AML-193 (cell line): ENCODE measurements around the gene MTUS2.
A peak's percentile ranks its signal among the peaks of the same experiment; 100 is the strongest.

Source experiments
- DNase-seq, 2 experiments: peaks; one replicate each; lab custom pipeline; 2025; lab: John Stamatoyannopoulos, UW

MTUS2 gene

DNA sequence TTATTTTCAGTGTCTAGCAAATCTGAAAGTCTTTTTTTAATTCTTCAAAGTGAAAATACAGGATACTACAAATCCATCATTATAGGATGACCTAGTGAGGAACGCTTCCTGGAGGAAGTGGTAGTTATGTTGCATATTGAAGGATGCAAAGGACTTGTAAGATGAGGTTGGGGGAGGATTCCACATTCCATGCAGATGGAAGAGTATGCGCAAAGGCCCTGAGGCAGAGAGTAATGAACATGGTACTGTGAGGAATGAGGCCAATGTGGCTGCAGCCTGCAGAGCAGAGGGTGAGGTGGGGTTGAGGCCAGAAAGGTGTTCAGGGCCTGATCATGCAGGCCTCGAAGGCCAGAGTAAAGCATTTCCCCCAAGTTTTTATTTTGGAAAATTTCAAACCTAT, 202.8 kb downstream of the MTUS2 start:
- no peak for DNase-seq

DNA sequence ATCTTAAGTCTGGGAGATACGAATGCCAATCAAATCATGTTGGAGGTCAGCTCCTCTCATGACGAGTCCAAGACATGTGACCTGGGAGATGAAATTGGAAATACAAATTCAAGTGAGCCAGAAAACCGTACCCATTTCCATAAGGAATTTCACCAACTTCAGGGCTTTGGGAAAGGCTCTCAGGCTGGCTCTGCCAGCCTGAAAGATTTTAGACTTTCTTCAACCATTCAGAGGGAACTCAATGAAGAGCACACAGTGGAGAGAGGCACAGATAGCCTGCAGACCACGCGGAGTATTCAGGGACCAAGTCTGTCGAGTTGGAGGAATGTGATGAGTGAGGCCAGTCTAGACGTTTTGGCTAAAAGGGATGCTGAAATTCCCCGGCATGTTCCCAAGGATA, 204.6 kb downstream of the MTUS2 start:
- no peak for DNase-seq

DNA sequence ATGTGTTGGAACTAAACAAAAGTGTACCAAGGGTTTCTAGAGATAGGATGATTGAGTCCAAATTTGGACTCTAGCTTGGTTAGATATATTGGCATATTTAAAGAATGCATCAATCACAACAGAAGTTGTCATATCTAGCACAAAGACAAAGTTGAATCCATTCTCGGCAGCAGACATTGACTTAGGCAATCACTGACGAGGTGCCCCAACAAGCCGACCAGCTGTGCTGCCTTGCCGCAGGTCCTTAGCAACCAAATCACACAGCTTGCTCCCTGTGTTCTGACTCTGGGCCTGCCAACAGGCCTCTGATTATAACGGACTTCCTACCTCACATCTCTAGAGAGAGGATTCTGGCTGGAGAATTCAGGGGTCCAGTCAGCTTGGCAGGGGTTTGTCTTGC, 208.7 kb downstream of the MTUS2 start:
- no peak for DNase-seq

DNA sequence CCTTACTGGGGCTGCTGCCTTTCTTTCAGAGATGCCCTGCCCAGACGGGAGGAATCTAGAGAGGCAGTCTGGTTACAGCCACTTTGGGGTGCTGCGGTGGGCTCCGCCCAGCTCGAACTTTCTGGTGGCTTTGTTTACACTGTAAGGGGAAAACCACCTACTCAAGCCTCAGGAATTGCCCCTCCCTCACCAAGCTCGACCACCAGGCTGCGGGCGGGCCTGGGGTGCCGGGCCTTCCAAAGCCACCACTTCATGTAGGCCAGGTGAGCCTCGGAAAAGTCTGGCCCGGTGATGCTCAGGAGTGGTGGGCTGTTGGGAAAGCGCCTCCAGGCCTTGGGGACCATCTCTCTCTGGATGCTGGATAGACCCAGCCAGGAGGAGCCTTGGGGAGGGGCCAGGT, 218.6 kb downstream of the MTUS2 start:
- DNase-seq = no peak

DNA sequence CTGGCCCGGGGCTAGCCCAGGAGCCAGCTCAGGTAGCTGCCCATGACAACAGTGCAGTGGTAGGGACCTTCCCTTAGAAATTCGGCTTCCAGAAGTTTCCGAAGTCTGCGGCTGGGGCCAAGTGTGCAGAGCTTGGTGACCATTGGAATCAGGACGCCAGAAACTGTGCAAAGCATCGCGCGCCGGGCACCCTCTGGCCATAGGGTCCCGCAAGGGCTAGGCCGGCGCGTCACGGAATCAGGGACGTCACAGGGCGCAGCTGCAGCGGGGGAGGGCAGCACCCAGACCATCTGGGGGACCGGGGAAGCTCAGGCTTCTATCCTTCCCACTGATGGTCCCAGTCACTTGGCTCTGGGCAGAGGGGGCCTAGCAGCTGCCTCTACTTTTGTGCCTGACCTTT, 219.1 kb downstream of the MTUS2 start:
- DNase-seq = no peak

DNA sequence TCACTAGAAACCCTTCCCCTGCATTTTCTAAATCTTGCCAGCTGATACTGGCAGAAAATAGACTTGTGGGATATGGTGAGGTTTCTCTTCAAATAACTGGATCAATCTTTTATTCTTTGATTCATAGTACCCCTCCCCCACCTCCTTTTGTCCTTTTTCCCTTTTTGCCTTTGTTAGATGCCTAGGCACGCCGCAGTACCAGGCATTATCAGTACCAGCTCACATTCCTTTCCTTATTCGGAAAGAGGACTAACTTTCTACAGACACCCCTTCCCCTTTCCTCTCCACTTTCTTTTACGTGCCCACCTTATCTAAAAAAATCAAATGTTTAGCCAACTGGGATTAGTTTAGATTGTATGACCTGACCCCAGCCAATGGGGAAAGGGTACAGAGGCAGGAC, 226.4 kb downstream of the MTUS2 start:
- DNase-seq = no peak

DNA sequence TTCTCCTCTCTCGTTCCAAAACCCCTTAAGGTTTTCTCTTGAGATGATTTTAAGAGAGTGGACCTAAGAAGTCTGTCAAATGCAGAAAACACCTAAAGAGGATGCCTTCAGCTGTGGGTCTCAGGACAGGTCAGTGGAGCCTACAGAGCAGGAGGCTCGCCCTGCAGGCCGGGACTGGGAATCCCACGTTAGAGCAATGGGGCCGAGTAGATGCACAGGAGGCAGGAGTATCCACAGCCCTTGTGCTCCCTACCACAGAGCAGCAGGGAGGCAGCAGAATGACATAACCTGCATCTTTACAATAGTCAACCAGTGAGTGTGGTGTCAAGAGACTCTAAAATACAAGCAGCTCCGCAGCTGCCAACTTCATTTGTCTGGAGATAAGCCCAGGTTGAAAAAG, 229.4 kb downstream of the MTUS2 start:
- no peak for DNase-seq

DNA sequence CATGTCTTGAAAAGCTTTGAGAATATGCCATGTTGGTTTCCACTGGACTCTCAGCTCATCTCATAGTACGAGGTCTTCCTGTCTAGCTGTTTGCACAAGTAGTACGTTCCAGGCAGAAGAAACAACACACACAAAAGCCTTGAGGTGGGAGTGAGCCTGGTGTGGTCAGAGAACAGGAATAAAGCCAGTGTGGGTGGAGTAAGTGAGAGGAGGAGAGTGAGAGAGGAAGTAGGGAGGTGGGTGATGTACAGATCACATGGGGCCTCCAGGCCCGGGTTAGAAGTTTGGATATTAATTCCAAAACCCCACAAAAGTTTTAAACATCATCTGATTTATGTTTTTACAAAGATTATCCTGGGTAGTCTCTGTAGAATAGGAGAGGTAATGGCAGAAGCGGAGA, 230.6 kb downstream of the MTUS2 start:
- DNase-seq = no peak

DNA sequence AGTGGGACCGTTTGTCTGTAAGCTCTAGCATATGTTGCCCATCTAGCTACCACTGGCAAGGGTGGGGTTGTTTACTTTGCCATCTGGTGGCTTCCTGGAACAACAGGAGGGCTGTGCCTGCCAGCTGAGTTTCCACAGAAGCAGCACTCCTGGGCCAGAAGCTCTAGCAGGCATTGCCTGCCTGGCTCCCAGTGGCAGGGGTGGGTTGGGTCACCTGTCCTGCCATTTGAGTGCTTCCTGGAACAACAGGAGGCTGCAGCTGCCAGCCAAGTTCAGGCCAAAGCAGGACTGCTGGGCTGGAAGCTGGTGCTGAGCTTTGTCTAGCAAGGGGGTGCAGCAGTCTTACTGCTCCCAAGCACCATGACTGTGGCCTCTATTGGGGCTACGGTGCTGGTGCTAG, 239.7 kb downstream of the MTUS2 start:
- no peak for DNase-seq

DNA sequence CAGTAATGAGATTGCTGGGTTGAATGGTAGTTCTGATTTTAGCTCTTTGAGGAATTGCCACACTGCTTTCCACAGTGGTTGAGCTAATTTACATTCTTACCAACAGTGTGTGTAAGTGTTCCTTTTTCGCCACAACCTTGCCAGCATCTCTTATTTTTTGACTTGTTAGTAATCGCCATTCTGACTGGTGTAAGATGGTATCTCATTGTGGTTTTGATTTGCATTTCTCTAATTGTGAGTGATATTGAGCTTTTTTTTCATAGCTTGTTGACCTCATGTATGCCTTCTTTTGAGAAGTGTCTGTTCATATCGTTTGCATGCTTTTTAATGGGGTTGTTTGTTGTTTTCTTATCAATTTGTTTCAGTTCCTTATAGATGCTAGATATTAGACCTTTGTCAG, 245.0 kb downstream of the MTUS2 start:
- DNase-seq = no peak

DNA sequence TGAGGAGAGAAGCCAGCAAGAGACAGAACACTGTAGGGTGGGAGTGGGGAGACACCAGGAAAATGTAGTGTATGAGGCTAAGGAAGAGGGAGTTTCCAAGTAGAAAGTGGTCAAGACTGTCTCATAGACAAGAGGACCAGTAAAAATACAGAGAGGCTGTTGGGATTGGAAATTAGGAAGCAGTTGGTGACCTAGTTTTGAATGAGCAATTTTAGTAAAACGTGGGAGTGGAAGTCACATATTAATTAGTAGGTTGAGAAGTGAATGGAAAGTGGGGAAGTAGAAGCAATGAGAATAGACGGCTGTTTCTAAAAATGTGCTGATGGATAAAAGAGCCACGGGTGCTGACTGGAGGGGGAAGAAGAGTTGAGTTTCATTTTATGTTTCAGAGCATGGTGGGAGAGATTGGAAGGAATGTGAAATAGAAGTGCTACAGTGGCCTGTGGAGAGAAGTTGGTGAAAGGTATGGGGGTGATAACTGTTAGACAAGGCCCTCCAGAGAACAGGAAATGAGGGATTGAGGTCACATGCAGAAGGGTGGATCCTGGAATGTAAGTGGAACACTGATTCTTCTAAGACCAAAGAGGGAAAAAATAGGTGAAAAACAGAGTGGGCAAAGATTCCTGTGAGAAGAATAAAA, 247.3 kb downstream of the MTUS2 start:
- no peak for DNase-seq

DNA sequence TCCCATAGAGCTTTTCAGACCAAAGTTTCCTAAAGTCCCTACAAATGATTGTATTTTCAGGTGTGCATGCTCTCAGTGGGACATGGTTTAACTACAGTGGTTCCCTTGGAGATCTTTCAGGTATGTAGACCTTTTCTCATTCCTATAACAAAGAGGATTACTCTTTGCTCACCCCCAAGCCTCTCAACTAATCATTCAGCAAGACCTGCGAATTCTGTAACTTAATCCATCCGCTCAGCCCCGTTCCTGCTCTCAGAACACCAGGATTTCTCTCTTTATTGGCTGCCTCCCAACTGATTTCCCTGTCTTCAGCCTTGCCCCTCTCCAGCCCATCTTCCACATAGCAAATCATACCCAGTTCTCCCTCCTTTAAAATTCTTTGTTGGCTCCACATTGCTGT, 253.6 kb downstream of the MTUS2 start:
- no peak for DNase-seq

DNA sequence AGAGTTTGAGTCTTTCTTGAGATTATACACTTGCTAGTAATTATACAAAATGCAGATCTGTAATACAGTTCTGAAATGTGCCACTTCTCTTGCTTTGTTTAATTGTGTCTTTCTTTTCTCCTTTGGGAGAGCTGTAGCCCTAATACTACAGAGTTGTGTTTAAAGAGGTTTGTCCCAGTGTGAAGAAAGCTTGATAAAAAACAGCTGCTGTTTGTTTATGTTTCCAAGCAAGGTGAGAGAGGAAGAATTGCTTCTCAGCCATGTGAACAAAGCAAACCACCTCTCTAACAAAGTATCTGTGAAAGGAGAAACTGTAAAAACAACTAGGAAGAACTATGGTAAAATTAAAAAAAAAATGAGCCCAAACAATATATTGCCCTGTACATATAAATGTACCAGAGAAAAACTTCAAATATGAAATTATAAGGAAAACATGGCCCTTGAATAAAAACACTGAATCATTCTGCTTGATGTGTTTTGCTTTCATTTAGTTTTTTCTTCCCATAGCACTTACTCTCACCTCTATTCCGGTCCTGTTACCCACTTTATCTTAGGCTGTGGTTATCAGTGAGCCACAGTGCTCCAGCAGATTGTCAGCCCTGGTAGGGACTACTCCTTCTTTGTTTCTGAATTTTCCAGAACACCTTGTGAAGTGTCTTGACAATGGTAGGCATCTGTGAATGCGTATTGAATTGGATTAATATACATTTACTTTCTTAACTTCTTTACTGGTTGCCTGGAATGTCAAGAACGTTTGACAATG, 257.1 kb downstream of the MTUS2 start:
- no peak for DNase-seq

DNA sequence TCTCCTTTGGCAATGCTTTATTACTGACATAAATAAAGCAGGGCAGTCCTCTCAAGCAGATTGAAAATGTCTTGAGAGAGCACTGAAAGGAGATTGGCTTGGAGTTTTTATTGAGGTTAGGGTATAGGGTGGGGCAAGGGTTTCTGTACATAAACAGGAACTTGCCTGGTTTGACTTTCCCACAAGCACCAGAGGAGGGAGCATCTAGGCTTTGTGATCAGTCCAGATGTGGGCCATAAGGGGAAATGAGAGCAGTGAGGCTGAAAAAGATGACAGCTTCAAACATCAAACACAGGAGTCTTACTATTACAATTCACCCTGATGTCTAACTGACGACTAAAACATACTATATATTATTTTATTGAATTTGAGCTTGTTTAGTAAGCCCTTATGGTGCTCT, 260.9 kb downstream of the MTUS2 start:
- DNase-seq = peak; percentile 25 to 59

DNA sequence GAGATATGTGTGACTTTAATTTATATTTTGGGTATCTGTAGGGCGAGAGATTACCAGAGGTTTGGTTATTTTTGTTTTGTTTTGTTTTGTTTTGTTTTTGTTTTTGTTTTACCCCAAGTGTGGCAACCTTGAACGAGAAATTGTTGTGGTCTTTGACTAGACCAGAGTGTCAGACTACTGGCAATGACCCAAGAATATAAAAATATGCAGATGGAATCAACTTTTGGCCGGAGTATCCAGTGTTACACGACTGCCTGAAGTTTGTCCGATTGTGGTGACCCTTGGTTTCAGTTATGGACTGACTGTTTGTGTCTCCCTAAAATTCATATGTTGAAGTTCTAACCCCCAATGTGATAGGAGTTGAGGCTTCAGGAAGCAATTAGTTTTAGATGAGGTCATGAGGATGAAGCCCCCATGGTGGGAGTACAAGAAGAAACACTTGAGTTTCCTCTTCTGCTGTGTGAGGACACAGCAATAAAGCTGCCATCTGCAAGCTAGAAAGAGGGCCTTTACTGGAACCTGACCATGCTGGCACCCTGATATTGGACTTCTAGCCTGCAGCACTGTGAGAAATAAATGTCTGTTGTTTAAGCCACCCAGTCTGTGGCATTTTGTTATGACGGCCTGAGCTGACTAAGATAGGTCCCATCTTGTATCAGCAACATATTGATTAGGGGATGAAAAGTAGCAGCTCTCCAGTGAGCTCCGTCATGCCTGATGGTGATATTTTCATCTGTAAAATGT, 261.7 kb downstream of the MTUS2 start:
- DNase-seq = no peak

DNA sequence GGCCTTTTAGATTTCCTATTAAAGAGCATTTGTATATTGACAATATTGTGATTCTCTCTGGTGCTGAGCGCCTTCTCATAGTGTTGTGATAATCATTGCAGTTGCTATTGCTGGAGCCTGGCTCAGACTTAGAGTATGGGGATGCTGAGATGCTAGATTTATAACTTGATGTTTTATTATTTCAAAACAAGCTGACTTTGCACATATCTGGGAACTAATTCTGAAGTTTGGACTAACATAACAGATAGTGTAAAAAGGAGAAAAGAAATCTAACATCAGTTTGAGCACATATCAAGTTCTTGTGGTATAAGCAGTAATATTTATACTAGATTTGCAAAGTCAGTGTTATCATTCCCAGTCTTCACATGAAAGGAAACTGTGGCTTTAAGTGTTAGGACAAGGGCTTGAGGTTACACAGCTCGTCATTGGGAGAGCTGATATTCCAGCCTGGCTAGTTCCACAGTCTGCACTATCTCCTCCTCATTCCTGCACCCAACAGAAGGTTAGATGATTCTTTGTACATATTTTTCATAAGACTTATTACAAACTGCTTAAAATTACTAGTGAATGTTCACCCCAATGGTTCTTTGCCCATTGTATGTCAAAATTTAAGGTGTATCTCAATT, 279.8 kb downstream of the MTUS2 start:
- no peak for DNase-seq

DNA sequence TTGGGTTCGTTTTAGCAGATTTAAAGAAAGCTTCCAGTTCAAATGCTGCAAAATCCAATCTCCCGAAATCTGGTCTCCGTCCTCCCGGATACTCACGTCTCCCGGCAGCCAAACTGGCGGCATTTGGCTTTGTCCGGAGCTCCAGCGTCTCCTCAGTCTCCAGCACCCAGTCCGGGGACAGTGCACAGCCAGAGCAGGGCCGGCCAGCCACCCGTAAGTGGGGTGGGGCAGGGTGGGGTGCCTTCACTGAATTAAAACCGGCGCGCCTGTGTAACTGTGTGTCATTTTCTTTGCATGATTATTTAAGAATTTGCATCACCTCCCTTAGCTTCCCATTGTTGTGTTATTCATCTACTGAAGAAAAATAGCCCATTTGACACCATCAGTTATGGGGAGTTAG, 280.6 kb downstream of the MTUS2 start:
- DNase-seq = no peak

DNA sequence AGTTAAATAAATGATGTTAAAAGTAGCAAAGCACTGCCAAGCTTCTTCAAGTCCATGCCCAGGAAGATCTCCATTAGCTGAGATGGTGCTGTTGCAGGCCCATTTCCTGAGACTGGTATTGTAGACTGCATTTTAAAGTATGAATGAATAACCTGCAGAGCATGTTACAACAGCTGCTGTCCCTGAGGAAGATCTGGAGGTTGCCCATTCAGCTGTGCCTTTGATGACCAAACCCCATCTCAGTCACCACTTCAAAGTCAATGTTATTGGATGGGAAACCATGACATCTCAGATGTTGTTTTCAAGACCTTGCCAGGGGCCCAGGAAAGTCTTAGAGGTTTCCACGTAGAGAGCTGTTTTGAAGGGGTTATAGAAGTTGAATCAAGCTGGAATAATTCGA, 281.3 kb downstream of the MTUS2 start:
- no peak for DNase-seq

DNA sequence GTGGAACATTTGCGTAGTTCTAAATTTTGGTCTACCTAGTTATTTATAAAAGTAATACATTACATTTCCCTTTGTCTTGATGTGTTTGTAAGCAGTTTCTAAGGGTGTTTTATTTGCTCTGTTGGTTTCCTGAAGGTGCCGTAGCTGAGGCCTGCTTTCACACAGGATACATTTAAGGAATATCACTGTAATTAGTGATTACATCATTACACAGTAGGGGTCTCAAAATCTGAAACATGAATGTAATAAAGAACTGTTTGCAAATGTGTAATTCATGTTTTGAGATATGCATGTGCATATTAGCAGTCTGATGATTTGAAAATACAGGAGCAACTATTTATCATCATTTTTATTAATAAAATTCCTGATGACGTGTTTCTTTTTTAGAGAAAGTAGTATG, 281.8 kb downstream of the MTUS2 start:
- DNase-seq = no peak

DNA sequence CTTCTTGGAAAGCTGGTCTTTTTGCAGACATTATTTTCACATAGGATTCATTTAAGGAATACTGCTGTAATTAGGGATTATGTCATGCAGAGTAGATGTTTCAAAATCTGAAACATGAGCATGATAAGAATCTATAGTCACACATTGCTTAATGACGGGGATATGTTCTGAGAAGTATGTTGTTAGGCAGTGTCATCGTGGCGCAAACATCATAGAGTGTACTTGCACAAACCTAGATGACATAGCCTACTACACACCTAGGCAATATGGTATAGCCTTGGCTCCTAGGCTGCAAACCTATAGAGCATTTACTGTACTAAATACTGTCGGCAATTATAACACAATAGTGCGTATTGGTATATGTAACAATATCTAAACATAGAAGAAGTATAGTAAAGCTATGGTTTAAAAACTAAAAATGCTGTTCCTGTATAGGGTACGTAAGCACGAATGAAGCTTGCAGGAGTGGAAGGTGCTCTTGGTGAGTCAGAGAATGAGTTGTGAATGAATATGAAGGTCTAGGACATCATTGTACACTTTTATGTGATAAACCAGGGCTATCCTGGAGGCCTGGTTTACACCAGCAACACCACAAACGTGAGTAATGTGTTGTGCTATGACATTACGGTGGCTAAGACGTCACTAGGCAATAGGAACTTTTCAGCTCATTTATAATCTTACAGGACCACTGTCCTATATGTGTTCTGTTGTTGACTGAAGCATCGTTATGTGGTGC, 283.1 kb downstream of the MTUS2 start:
- no peak for DNase-seq

DNA sequence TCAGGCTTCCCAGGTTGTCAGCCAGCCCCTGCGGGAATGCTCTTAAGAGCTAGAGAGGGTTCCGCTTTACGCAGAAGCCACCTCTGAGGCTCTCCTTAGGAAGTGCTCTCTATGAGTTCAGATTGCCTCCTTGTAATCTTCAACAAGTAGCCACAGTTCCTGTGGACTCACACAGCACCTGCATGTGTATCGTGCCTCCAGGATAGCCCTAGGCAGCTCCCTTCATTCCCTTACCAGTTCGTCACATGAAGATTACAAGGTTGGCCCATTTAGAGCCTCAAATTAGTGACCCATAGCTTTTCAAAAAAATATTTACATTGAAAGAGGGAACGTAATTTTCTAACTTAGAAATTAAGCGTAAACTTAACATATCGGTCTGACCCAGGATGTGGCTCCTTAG, 284.3 kb downstream of the MTUS2 start:
- no peak for DNase-seq

DNA sequence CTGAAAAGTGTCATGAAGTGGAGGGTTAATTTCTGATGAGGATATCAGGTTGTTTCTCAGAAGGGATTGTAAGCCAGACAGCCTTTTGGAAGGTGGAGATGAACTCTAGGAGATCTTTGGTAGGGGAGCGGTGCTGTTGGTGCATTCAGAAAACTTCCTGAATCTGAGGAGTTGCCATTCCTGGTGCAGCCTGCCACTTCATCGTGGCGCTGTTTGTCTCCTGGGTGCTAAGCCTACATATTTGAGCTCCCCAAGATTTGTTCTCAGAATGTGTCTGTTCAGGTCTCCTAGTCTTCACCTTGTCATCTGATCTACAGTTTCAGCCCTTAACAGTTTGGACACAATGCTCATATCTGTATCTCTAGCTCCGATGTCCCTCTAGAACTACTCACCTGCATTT, 285.6 kb downstream of the MTUS2 start:
- DNase-seq = no peak
